HepG2 (cell line): ENCODE data around the gene CLEC16A. TPM values are rescaled to one million over a fixed set of nuclear protein-coding genes. Genes with fewer than 3 reads are reported as not detected.

Experiments used
- ATAC-seq: fragments of 200-7000 bp; cut with Tn5 transposase; 3 replicates; pipeline ENCODE4 v1.9.1; 2020; ENCODE audit warnings: mild to moderate bottlenecking, moderate library complexity
- BruUV-seq: library from RNA; stranded (reverse); fragments of 400-500 nt; replicated peaks from 2 replicates; lab custom pipeline; 2021; lab: Mats Ljungman, UMichigan
- CTCF ChIA-PET: fragments of 300-600 bp; formaldehyde crosslinking; extraction: SDS; loops from one replicate; lab custom pipeline; 2021; ENCODE audit warnings: low total read pairs, inconsistent platforms, low intra/inter-chr PET ratio; lab: Yijun Ruan, JAX
- POLR2A ChIA-PET: fragments of 350-600 bp; sonication (Branson Sonifier 250); formaldehyde crosslinking; loops from one replicate; lab custom pipeline; 2020; ENCODE audit warnings: antibody characterized with exemption, inconsistent platforms; lab: Yijun Ruan, JAX
- DNase-seq: peaks from one replicate; pipeline ENCODE4 v3.0.0-alpha.2; 2015; ENCODE audit warnings: low spot score
- FAIRE-seq: peaks from 3 replicates; lab custom pipeline; 2011; peaks lifted over from hg19 to GRCh38; lab: Jason Lieb, UNC
- H2AFZ ChIP-seq: one replicate; pipeline ENCODE4 v1.6.1; 2011; ENCODE audit warnings: low read length, inconsistent platforms
- H3K27ac ChIP-seq: fragments of 300-600 bp; 3 replicates; pipeline ENCODE4 v1.8.0; 2011; ENCODE audit warnings: mixed run types, mild to moderate bottlenecking, mixed read lengths, low read length, inconsistent platforms; ENCODE audit not compliant: insufficient read depth; ENCODE audit errors: extremely low read length
- H3K27me3 ChIP-seq, 2 experiments: fragments of 200-600 bp in 1 of 2; 2 replicates in 1 of 2; 3 replicates in 1 of 2; pipeline versions ENCODE4 v1.6.0 to v1.8.0; 2011; ENCODE audit warnings: low read length in 2 of 2, mild to moderate bottlenecking in 2 of 2, moderate library complexity in 2 of 2, inconsistent platforms in 1 of 2; ENCODE audit not compliant: insufficient read depth in 2 of 2, control insufficient read depth in 1 of 2
- H3K36me3 ChIP-seq, 2 experiments: fragments of 200-600 bp in 1 of 2; replicated peaks in 1 of 2; 2 replicates in 1 of 2; 3 replicates in 1 of 2; pipeline versions ENCODE4 v1.5.1 to v1.8.0; 2011; ENCODE audit warnings: low read length in 2 of 2, inconsistent platforms in 1 of 2; ENCODE audit not compliant: insufficient read depth in 2 of 2, control insufficient read depth in 1 of 2
- H3K4me1 ChIP-seq: 2 replicates; pipeline ENCODE4 v1.5.1; 2012; ENCODE audit warnings: low read length, inconsistent platforms; ENCODE audit not compliant: insufficient read depth
- H3K4me2 ChIP-seq: 2 replicates; pipeline ENCODE4 v1.6.0; 2011; ENCODE audit warnings: low read depth, low read length, inconsistent platforms
- H3K4me3 ChIP-seq, 3 experiments: fragments of 200-600 bp in 1 of 3; sonication (generic), shearing (Covaris generic) in 1 of 3; replicated peaks in 1 of 3; 2 replicates each; pipeline ENCODE4 v1.5.1; 2011 to 2016; ENCODE audit warnings: low read length in 3 of 3, inconsistent platforms in 2 of 3, low read depth in 2 of 3, mild to moderate bottlenecking in 2 of 3, control low read depth in 1 of 3, mixed read lengths in 1 of 3; ENCODE audit not compliant: insufficient read depth in 1 of 3
- H3K79me2 ChIP-seq: one replicate; pipeline ENCODE4 v1.6.1; 2011; ENCODE audit warnings: low read length, inconsistent platforms; ENCODE audit not compliant: insufficient read depth
- H3K9ac ChIP-seq: 2 replicates; pipeline ENCODE4 v1.6.0; 2011; ENCODE audit warnings: mild to moderate bottlenecking, low read depth, low read length, inconsistent platforms; ENCODE audit not compliant: insufficient read depth
- H3K9me3 ChIP-seq: 2 replicates; pipeline ENCODE4 v1.5.1; 2012; ENCODE audit warnings: mild to moderate bottlenecking, low read length
- H4K20me1 ChIP-seq: 2 replicates; pipeline ENCODE4 v1.6.0; 2011; ENCODE audit warnings: inconsistent platforms, mild to moderate bottlenecking, low read length, moderate library complexity; ENCODE audit not compliant: insufficient read depth
- BHLHE40 ChIP-seq: IDR thresholded peaks from 2 replicates; pipeline ENCODE4 v1.6.1; 2011; ENCODE audit warnings: low read length, improper control_type of control experiment
- KMT2A ChIP-seq: sonication (generic); formaldehyde crosslinking; IDR thresholded peaks from 2 replicates; pipeline ENCODE4 v1.4.0; 2020; ENCODE audit warnings: missing genetic modification reagents
- MEIS2 ChIP-seq: sonication (generic); formaldehyde crosslinking; IDR thresholded peaks from 2 replicates; pipeline ENCODE4 v1.9.0; 2021; ENCODE audit warnings: mild to moderate bottlenecking, missing genetic modification reagents
- PHF21A ChIP-seq: sonication (generic); formaldehyde crosslinking; IDR thresholded peaks from 2 replicates; pipeline ENCODE4 v1.5.0; 2020; ENCODE audit warnings: mild to moderate bottlenecking, missing genetic modification reagents
- SETDB1 ChIP-seq: sonication (generic); formaldehyde crosslinking; IDR thresholded peaks from 2 replicates; pipeline ENCODE4 v1.5.1; 2020; ENCODE audit warnings: missing genetic modification reagents, mild to moderate bottlenecking, borderline replicate concordance
- XRCC5 ChIP-seq: fragments of 200-400 bp; formaldehyde crosslinking; optimal IDR thresholded peaks from 2 replicates; pipeline ENCODE3; 2017; ENCODE audit warnings: mild to moderate bottlenecking, low read length
- ZNF235 ChIP-seq: sonication (generic); formaldehyde crosslinking; IDR thresholded peaks from 2 replicates; pipeline ENCODE4 v1.8.1; 2023; ENCODE audit warnings: mild to moderate bottlenecking, missing genetic modification reagents, borderline replicate concordance
- ZNF44 ChIP-seq: sonication (generic); formaldehyde crosslinking; IDR thresholded peaks from 2 replicates; pipeline ENCODE4 v1.5.1; 2020; ENCODE audit warnings: mild to moderate bottlenecking, missing genetic modification reagents
- ZNF879 ChIP-seq: sonication (generic); formaldehyde crosslinking; IDR thresholded peaks from 2 replicates; pipeline ENCODE4 v1.8.1; 2023; ENCODE audit warnings: missing genetic modification reagents
- WGBS: methylation state at CpG from one replicate; pipeline ENCODE4 v1.1.6; 2017; ENCODE audit warnings: low lambda C conversion rate; 5-methylcytosine and 5-hydroxymethylcytosine counted together
- in situ Hi-C: cut with HindIII; loops from 2 replicates; pipeline ENCODE4 v1.10.0; 2017; ENCODE audit warnings: low pct_unique_long_range_greater_than_20kb; ENCODE audit not compliant: extremely low pct_ligation_motif_present
- intact Hi-C: fragments of 100-400 bp; cut with micrococcal nuclease; formaldehyde crosslinking; loops from one replicate; pipeline ENCODE4 v1.10.0; 2022; ENCODE audit not compliant: unreplicated experiment
- polyA plus RNA-seq, 8 experiments: library from polyadenylated mRNA; depleted of rRNA in 3 of 8; stranded (reverse) in 7 of 8; unstranded in 1 of 8; fragments of >200 nt; fragmentation: Illumina TruSeq in 4 of 8; extraction: Trizol in 4 of 8; gene quantifications; 2 replicates each; pipeline versions ENCODE4 v1.2.1 to v1.2.3, GENCODE V29; 2011 to 2016; ENCODE audit warnings: low read depth in 4 of 8, missing spikeins in 1 of 8, mixed read lengths in 1 of 8; ENCODE audit not compliant: insufficient read depth in 1 of 8
- total RNA-seq, 5 experiments: library from RNA; depleted of rRNA; stranded (reverse); fragments of >200 nt; fragmentation: Illumina TruSeq; extraction: Trizol; gene quantifications; 2 replicates each; pipeline ENCODE4 v1.2.3, GENCODE V29; 2016; ENCODE audit warnings: low read depth in 1 of 5
- TF ChIP-seq, protein P1 (sequence below): sonication (generic); formaldehyde crosslinking; IDR thresholded peaks from 2 replicates; pipeline ENCODE4 v1.5.0; 2020; ENCODE audit warnings: missing genetic modification reagents
- TF ChIP-seq, protein P2 (sequence below): fragments of 450-650 bp; IDR thresholded peaks from 2 replicates; pipeline ENCODE4 v1.6.1; 2017; ENCODE audit warnings: mild to moderate bottlenecking
- TF ChIP-seq, protein P3 (sequence below): sonication (generic); formaldehyde crosslinking; IDR thresholded peaks from 2 replicates; pipeline ENCODE4 v1.8.1; 2023; ENCODE audit warnings: mild to moderate bottlenecking, moderate library complexity, missing genetic modification reagents
- TF ChIP-seq, protein P4 (sequence below): sonication (generic); formaldehyde crosslinking; IDR thresholded peaks from 2 replicates; pipeline ENCODE4 v1.5.0; 2020; ENCODE audit warnings: mild to moderate bottlenecking, missing genetic modification reagents, borderline replicate concordance

The CLEC16A gene
- total and polyA plus RNA-seq, 2 of the 13 experiments (the other 11 are each of a cell fraction or from before 2014, with no cell fraction given), result 8.5 to 10.3 TPM

DNA sequence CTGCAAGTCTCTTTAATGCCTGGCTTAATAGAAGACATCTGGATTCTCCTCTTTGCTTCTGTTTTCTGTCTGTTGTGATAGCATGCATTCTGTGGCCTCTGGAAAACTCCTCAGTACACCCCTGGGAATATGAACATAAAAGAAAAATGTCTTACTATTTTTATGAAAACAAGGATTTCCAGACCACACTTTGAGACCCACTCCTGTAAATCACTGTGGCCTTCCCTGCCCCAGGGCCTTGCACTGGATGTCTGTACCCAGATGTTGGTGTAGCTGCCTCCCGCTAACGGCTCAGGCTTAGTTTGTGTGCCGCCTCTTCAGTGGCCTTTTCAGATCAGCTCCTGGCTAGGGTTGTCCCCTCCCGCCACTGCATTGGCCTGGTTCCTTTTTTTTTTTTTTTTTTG, 185.0 kb downstream of the CLEC16A start:
- intact Hi-C loops, result no loop called here

More for the DNA sequence above, 185.0 kb downstream of the CLEC16A start:
- TF ChIP-seq ZNF235 (CRISPR knock-in tag) (no peak), ZNF44 (no peak), ZNF879 (CRISPR knock-in tag) (no peak), KMT2A (no peak), PHF21A (CRISPR knock-in tag) (no peak), BHLHE40 (no peak), SETDB1 (CRISPR knock-in tag) (no peak), MEIS2 (CRISPR knock-in tag) (no peak), XRCC5 (no peak)
- TF ChIP-seq, protein P1, sequence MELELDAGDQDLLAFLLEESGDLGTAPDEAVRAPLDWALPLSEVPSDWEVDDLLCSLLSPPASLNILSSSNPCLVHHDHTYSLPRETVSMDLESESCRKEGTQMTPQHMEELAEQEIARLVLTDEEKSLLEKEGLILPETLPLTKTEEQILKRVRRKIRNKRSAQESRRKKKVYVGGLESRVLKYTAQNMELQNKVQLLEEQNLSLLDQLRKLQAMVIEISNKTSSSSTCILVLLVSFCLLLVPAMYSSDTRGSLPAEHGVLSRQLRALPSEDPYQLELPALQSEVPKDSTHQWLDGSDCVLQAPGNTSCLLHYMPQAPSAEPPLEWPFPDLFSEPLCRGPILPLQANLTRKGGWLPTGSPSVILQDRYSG (CRISPR knock-in tag), result no peak
- TF ChIP-seq, protein P2, sequence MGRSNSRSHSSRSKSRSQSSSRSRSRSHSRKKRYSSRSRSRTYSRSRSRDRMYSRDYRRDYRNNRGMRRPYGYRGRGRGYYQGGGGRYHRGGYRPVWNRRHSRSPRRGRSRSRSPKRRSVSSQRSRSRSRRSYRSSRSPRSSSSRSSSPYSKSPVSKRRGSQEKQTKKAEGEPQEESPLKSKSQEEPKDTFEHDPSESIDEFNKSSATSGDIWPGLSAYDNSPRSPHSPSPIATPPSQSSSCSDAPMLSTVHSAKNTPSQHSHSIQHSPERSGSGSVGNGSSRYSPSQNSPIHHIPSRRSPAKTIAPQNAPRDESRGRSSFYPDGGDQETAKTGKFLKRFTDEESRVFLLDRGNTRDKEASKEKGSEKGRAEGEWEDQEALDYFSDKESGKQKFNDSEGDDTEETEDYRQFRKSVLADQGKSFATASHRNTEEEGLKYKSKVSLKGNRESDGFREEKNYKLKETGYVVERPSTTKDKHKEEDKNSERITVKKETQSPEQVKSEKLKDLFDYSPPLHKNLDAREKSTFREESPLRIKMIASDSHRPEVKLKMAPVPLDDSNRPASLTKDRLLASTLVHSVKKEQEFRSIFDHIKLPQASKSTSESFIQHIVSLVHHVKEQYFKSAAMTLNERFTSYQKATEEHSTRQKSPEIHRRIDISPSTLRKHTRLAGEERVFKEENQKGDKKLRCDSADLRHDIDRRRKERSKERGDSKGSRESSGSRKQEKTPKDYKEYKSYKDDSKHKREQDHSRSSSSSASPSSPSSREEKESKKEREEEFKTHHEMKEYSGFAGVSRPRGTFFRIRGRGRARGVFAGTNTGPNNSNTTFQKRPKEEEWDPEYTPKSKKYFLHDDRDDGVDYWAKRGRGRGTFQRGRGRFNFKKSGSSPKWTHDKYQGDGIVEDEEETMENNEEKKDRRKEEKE, result no peak
- TF ChIP-seq, protein P3, sequence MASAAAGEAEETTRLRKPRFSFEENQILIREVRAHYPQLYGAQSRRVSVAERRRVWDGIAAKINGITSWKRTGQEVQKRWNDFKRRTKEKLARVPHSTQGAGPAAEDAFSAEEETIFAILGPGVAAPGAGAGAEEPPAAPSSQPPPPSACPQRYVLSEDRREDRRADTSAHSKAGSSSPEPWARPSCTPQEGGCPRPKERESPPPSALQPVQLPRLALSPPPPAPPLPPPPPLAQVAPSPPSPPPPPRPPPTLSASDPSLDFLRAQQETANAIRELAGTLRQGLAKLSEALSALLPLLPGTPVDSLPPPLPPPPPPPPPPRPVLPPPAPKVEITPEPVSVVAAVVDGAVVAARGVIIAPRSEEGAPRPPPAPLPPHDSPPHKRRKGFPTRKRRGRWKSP (CRISPR knock-in tag), result no peak
- TF ChIP-seq, protein P4, sequence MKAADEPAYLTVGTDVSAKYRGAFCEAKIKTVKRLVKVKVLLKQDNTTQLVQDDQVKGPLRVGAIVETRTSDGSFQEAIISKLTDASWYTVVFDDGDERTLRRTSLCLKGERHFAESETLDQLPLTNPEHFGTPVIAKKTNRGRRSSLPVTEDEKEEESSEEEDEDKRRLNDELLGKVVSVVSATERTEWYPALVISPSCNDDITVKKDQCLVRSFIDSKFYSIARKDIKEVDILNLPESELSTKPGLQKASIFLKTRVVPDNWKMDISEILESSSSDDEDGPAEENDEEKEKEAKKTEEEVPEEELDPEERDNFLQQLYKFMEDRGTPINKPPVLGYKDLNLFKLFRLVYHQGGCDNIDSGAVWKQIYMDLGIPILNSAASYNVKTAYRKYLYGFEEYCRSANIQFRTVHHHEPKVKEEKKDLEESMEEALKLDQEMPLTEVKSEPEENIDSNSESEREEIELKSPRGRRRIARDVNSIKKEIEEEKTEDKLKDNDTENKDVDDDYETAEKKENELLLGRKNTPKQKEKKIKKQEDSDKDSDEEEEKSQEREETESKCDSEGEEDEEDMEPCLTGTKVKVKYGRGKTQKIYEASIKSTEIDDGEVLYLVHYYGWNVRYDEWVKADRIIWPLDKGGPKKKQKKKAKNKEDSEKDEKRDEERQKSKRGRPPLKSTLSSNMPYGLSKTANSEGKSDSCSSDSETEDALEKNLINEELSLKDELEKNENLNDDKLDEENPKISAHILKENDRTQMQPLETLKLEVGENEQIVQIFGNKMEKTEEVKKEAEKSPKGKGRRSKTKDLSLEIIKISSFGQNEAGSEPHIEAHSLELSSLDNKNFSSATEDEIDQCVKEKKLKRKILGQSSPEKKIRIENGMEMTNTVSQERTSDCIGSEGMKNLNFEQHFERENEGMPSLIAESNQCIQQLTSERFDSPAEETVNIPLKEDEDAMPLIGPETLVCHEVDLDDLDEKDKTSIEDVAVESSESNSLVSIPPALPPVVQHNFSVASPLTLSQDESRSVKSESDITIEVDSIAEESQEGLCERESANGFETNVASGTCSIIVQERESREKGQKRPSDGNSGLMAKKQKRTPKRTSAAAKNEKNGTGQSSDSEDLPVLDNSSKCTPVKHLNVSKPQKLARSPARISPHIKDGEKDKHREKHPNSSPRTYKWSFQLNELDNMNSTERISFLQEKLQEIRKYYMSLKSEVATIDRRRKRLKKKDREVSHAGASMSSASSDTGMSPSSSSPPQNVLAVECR (CRISPR knock-in tag), result no peak
- no peak for DNase-seq
- no peak for ATAC-seq
- no TSS peak for BruUV-seq
- Histone ChIP-seq H3K4me2 (no peak overlapping the region), H3K36me3 (peaks cover 2% of the 10 kb centered on the region in 2 experiments; a peak in 3 of 5 replicates), H3K9me3 (no peaks in the 10 kb centered on the region), H3K4me3 (no peak overlapping the region), H3K27me3 (no peaks in the 10 kb centered on the region), H2AFZ (no peak overlapping the region), H3K79me2 (no peaks in the 10 kb centered on the region), H3K9ac (no peak overlapping the region), H4K20me1 (no peaks in the 10 kb centered on the region), H3K27ac (no peak overlapping the region), H3K4me1 (peaks cover 35% of the 10 kb centered on the region)
- no peak for FAIRE-seq
- POLR2A ChIA-PET, result interaction anchor here (0.6 to 1.5 kb wide), 3 partner anchors 10 to 242 kb away, joined by 3 read pairs; partner anchors contain the start of gene SOCS1
- in situ Hi-C loops, result no loop called here
- CTCF ChIA-PET, result no interaction called here
- WGBS, result 98% methylated on average over 4 of the region's 4 CpGs
